KG1 (cell line): ENCODE measurements around the gene SERTAD2.

ENCODE experiments used
- DNase-seq: peaks from one replicate; lab custom pipeline; 2025; lab: John Stamatoyannopoulos, UW

Gene SERTAD2

DNA sequence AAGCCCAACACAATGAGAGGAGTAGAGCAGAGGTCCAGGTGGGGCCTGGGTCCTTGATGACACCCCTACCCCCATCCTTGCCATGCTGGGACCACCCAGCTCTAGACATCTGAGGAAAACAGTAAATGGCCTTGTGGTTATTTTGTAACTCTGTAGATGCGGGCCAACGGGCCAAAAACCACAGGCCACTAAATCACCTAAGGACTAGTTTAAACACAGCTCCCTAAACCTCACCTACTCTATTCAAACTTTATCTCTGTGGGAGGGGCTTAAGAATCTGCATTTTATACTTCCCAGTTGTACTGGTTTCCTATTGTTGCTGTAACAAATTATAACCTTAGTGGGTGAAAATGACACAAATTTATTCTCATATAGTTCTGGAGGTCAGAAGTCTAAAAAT, 19.0 kb upstream of the SERTAD2 start:
- no peak for DNase-seq

GRCh38 chr2:64670047-64670446, 16.3 kb upstream of the SERTAD2 start:
- no peak for DNase-seq

GRCh38 chr2:64669288-64669687, 15.6 kb upstream of the SERTAD2 start:
- no peak for DNase-seq

DNA sequence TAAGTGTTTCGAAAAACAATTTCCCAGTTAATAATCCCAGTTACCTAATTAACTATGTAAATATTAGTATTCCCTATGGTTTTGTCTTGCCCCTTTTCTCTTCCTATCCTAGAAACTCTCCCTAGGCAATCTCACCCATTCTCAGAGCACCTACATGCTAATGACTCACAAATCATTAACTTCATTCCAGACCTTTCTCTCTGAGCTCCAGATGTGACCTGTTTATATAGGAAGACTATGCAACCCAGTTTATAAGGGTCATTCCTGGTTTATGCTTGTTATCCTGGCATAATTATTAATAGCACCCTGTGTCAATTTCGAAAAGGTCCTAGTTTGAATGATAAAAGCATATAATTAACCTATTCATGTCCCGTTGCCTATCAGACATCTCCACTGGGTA, 14.8 kb upstream of the SERTAD2 start:
- no peak for DNase-seq

DNA sequence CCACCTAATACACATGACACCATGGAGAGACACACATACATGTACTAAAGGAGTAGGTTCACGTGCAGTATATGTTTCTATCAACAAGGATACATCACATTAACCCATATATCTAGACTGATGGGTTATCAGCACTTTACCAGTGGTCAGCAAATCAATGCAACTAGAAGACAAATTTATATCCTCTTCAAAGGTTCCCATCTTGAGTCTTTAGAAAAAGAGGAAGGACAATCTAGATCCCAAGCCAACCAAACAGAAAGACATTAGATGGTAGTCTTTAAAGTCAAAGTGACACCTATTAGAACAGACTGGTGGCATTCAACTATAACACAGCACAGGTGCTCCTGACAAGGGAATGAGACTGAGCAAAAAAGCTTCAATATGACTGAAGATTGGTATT, 13.8 kb upstream of the SERTAD2 start:
- no peak for DNase-seq

DNA sequence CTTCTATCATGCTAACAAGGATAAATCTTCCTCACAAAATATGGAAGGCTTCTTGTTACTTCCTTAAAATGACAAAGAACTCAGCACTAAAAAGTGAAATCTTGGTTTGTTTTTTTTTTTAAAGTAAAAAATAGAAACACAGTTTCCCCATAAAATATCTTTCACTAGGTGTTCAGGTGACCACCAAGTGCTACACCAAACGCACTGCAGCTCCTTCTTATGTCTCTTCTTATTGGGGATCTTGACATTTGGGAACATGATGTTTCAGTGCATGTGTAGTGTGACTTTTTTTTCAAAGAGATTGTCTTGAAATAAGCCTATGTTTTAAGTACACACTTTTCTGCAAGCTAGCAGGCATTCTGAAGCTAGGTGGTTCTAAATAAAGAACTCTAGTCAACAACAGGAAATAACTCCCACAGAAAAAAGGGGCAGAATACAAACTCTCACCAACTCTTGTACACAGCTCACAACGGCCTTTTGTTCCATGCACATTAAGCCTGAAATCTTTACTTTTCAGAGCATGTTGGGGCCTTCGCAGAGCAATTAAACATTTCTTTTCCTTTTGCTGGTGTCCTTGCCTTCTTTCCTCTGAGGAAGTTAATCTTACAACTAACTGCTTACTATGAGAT, 13.2 kb upstream of the SERTAD2 start:
- DNase-seq: no peak

- no peak for DNase-seq
These were observed 12.0 kb upstream of the SERTAD2 start for GRCh38 chr2:64665709-64666108.

GRCh38 chr2:64663402-64663801, 9.7 kb upstream of the SERTAD2 start:
- no peak for DNase-seq

DNA sequence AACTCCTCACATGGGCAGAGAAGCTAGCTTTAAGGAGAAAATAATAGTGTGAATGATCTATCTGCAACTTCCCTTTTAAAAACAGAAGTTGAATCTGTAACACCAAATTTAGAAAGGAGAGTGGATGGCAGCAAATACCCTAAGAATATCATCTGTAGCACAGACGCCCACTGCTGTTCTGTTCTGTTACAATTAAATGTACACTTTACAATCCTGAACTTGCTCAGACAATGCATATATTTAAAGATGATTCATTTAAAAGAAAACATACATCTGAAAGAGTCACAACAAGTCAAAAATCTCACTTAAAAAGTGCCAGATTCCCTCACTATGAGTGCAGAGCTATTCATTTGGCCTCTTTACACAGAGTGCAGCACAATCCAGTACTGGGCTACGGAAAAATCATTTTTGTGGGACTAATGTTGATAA, 8.0 kb upstream of the SERTAD2 start:
- peak; percentile 43 for DNase-seq

DNA sequence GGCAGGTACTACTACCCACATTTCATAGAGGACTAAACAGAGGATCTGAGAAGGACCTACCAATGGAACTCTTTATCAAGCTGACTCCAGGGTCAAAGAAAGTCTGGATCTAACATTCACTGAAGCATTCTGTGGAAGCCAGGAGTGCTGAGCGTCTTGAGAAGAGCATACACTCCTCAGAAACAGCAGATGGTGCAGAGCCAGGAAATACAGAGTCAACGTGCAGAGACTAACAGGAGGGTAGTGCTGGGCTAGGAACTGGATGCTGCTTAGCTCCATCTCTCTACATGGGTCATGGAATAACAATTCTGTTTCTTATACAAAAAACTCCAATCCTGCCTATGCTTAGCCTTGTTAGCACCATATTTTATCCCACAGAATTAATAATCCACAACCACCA, 5.5 kb upstream of the SERTAD2 start:
- DNase-seq: no peak

DNA sequence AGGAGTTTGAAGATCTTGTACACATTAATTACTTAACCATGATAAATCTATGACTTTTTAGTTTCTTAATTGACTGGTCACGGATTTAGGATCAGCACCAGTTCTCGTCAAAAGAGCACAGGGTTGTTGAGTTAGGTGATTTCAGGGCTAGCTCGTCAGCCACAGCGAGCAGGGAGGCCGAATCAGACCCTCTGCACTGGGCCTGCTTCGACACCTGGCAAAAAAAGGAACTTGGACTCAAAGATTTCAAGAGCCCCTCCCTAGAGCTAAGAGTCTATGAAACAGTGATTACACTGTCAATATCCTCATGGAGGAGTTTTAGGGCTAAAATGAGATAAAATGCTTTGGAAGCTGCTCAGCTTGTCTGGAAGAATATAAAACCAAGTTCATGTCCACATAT, 4.6 kb upstream of the SERTAD2 start:
- DNase-seq: peak; percentile 28

- DNase-seq: peak; percentile 53
These were observed 3.7 kb upstream of the SERTAD2 start for GRCh38 chr2:64657411-64657810.

- DNase-seq: no peak
These were observed 2.7 kb upstream of the SERTAD2 start for GRCh38 chr2:64656379-64656778.

DNA sequence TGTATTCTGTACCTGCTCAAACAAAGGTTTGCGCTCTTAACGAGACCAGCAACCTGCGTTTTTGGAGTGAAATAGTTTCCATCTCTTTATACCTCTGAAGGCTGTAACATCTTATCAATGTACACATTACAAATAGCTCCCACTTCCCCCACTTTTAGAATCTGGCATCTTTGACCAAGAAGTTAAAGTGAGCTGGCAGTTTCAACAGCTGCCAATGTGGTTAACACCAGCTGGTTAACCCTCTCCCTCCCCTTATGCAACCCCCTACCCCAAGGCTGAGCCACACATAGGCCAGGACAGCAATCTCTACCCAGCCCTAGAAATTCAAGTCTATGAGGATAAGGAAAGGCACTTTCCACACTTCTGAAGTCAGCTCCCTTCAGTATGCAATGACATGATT, 2.2 kb upstream of the SERTAD2 start:
- peak; percentile 27 for DNase-seq

DNA sequence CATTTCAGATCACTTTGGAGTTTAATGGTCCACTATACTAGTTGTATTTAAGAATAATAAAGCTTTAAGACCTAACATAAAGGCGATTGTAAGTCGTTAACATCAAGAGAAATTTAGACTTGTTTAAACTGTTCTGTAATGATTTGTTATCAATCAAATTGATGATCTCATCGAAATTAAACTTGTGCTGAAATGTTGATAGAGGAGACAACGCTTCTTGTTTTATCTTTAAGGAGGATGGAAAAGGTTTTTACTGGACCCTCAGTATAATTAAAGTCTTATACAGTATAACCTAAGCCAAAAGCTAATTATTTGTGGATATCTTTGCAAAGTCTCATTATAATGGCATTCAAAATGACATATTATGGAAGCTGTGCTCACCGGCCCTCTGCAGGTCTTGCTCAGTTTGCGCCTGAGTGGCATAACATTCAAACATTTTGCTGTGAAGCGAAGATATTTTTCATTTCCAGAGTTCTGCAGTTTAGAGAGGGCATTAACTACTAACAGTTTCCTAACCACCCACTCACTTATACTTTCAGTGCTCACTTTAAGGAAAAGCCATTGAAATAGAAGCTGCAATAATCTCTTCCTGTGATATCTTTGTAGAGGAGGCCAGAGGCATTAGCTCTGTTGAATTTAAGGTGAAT, 1.4 kb upstream of the SERTAD2 start:
- DNase-seq: peak; percentile 52

DNA sequence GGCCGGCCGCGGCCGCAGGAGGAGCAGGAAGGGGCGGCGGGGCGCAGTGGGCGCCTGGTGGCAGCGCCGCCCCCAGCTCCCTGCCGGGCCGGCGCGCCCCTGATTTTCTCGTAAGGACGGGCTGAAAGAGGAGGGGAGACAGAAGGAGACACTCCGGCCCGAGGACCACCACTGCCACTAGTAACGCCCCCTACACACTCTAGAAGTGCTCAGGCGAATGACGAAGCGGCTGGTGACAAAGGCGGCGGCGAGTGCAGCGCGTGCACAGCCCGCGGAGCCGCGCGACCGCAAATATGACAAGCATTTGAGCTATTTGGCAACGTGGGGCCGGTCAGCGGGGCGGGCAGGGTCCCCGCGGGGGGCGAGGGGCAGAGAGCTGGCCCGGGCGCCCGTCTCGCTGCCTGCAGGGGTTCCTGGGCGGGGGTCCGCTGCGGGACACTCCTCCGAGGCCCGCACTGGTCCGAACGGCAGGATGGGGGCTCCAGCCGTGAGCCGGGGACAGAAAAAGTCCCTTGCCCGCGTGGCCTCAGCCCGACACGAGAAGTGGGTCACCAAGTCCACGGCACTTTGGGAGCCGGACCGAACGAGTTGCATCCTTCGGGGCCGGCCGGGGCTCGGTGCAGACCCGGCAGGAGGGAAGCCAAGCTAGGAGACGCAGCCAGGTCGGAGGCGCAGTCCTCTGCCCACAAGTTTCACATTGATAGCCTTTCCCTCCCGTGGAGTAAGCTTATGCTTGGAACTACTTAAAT, 524 bp upstream of the SERTAD2 start:
- DNase-seq: peak; percentile 61

DNA sequence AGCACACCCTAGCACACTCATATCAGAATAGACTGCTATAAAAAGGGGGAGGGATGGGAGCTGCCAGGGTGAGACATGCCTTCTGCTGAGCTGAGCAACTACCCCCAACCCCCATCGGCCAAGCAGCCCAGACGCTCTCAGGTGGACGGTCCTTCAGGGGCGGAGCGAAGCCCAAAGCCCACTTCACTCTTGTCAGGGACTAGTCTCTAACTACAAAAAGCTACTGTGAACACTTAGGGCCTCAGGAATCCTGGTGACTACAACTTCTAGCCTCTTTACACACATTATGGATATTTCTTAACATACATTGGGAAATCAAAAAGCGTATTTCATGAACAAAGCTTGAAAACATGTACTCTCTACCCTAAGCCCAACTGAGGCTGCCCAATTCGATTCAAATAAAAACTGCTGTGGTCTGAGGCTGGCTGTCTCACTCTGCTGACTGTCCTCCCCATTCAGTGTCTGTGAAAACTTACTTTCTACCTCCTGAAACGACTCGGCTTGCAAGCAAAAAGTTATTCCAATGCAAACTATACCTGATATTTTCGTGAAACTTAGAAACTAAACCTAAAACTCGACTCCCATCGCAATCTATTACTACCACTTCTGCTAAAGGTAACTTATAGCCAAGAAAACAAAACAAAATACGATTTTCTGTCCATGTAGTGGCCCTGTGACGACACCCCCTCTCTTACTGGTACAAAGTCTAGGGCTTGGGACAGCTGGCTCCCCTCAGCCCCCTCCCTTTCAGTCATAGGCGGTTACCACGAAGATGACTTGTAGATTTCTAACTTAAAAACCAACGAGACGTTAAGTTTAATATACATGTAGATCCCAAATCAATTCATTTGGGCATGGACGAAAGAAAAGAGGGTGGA, 1.2 kb downstream of the SERTAD2 start:
- no peak for DNase-seq

GRCh38 chr2:64651590-64651989, 2.1 kb downstream of the SERTAD2 start:
- DNase-seq: no peak

DNA sequence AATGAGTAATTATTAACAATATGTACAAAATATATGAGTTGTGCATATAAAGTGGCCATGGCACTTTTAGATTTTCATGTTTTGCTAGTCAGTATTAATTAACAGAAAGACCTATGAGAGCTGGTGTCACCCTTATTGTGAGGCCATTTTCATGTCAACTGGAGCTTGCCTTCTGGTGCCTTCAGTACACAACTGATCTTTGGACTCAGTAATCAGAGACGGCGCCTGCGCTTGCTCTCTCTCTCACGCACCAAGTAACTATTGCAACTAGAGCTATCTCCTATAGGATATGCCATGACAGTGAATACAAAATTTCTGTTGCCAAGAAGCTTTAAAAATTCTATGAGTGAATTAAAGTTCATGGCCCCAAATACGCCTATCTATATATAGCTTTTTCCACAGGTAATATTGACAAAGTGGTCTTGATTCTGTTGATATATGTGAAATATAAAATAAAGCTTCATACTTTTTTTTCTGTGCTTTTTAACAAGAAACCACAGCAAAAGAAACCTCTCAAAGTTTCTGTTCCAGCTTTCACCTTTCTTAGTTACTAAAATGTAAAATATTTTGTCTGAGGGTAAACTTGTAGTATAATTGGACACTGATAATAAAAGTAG, 2.9 kb downstream of the SERTAD2 start:
- no peak for DNase-seq

- DNase-seq: no peak
These were observed 3.4 kb downstream of the SERTAD2 start for GRCh38 chr2:64650296-64650695.

DNA sequence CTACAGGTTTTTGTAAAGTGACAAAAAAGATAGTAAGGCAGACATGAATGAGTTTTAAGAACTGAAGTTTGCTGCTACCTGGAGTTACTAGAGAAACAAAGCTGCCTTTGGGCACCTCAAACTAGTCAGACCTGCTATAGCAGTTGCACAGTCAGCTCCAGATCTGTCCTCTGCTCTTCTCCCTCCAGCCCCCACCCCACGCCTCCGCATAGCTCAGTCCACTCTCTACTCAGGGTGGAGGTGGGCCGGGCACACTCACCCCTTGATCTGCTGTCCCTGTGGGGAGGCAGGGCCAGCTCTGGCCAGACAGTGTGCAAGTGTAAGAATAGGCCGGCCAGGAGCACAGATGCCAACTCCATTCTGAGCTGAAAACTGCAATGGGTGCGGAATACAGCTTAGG, 4.1 kb downstream of the SERTAD2 start:
- no peak for DNase-seq

- DNase-seq: no peak
These were observed 4.7 kb downstream of the SERTAD2 start for GRCh38 chr2:64649013-64649484.
